NT2/D1 (cell line): ENCODE measurements around the gene CAMK2B.

Experiments used
- SUZ12 ChIP-seq: IDR thresholded peaks from 2 replicates; pipeline ENCODE4 v1.6.1; 2011; ENCODE audit not compliant: insufficient read length, insufficient read depth; ENCODE audit errors: extremely low read depth
- YY1 ChIP-seq: IDR thresholded peaks from 2 replicates; pipeline ENCODE4 v1.6.1; 2011; ENCODE audit not compliant: insufficient read length, insufficient read depth

DNA sequence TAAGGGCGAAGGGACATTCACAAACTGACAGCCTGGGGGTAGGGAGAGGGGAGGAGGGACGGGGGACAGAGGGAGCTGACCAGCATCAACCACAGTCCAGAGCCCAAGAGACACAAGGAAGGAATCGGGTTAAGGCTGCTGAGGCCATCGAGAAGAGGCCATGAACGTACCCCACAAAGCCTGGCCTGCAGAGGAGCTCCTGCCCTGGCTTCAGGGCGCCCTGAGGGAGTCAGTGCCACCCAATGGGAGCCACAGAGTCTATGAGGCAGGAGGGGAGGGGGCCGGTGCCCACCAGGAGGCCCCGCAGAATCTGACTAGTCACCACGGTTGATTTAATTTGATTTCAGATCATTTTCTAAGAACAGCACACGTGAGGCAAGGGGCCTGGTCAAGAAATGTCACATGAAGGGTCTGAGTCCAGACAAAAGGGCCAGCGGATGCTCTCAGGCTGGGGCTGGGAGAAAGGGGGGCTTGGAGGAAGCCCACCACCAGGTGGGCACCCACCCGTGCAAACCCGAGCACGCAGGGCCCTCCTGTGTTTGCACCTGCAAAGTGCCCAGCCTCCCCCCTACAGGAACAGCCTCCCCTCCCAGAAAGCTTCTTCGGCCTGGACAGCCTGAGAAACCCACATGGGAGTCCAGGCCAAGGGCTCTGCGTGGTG is 40.4 kb downstream of the CAMK2B start:
- TF ChIP-seq SUZ12, result no peak
- TF ChIP-seq YY1, result no peak
